HG03460 (cell line): Measurements from ENCODE around the gene CETN1.

Experiments
- ATAC-seq: cut with Tn5 transposase; IDR thresholded peaks from one replicate; pipeline ENCODE4 v1.9.1; 2021; ENCODE audit not compliant: unreplicated experiment

The CETN1 gene

DNA sequence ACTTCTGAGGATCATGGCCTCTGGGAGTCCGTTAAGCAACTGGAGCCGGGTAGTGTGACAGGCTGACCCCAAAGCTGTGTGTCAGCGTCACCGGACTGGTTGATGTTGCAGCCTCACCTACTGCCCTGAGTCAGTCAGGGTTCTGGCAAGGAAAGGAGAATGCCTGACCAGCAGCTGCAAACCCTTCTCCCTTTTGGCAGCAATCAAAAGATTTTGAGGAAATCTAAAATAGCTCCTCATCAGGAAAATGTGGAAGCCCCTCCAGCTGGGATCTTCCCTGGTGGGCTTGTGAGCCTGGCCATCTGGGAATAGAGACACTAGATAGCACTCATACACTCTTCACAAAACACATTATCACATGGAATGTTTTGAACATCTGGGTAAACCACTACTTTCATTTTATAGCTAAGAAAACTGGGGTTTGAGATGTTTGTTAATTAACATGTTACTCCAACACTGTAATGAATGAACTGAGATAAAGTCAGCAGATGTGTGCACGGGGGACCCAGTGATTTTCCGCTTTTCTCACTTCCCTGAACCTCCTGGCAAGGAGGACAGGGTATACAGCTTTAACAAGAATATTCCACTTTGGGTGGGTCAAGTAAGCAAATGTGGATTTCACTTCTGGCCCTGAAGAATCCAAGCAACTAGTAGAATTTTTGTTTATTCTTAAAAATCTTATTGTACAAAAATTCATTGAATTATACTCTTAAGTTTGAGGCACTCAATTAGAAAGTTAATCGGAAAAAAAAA, 41.3 kb downstream of the CETN1 start:
- ATAC-seq: no peak

DNA sequence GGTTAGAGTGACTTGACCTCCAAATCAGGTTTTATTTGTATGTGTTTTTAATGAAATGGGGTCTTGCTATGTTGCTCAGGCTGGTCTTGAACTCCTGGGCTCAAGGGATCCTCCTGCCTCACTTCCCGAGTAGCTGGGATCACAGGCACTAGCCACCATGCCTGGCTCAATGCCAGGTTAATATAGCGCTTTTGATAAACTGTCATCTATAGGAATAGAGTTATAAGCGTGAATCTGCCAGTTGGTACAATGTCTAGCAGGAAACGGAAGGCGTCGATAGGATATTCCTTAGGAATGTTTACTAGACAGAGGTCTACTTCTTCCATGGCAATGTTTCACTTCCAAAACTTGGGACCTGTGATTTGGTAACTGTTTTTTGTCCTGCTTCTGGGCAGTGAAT, 42.1 kb downstream of the CETN1 start:
- no peak for ATAC-seq

DNA sequence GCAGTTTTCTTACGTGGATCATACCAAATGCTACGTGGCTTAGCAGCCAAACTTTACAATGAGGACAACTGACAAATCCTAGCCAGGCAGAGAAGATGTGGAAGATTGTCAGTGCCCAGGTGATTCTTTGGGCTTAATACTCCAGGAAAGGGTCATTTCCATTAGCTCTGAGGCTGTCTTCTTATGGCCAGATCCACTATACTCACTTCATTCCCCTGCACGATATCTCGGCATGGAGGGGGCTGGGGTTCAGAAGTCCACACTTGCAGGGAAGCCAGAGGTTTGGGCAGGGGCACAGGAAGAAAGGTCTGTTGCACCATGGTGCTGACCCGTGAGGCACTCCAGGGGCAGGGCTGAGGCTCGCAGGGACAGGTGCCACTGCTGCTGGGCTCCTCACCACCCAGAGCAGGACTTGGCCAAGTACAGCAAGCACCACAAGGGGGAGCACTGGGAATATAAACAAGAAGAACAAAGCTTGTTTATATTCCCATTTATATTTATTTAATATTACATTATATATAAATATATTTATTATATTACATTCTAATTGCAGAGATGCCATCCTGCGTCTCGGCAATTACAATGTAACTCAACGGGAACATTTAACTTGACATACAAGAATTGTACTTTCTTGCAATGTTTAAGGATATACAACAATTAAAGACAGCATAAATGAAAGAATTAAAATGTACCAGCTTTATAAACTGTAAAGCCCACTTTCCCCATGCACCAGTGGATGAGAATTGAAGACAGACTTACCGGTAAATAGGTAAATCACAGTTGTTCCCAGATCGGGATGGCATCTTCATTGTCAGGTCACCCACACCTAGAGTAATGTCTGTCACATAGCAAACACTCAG, 43.8 kb downstream of the CETN1 start:
- peak; percentile 68 for ATAC-seq

DNA sequence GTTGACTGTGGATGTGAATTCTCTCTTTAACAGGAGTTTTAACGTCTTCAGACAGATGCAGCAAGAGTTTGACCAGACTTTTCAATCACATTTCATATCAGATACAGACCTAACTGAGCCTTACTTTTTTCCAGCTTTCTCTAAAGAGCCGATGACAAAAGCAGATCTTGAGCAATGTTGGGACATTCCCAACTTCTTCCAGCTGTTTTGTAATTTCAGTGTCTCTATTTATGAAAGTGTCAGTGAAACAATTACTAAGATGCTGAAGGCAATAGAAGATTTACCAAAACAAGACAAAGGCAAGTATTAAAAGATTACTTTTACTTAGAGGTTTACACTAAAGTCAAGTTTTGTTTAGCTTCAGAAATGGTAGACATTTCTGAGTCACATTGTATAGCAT, 47.1 kb downstream of the CETN1 start:
- no peak for ATAC-seq

DNA sequence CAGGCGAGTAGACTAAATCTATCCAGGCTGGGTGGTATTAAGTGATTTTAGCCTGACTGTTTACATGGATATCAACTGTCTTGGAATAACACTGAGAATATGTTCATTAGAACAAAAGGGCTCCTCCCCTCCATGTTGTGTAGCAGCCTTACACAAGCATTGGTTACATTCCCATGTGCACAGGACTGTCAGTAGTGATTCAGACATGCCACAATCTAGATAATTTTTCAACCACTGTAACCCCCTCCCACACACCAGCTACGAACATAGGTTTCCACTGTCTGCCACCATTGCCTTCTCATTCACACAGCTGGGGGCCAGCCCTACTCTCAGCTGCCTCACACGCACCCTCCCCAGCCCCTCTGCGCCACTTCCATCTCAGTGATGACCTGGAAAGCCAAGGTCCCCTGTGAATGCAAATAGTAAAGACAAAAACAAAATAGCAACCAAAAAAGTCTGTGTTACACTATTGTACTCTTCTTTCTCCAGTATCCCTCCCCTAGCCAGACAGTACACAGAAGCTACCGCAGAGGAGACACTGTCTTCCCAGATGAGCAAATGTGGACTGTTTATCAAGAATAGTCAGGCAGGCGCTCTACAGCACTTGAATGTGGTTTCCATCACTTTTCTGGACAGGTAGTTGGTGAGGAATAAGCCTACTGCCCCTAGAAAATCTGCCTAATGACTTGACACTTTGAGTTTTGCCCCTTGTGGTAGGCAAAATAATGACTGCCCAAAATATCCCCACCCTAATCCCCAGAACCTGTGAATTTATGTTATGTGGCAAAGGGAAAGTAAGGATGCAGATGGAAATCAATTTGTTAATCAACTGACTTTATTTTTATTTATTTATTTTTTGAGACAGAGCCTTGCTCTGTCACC, 49.3 kb downstream of the CETN1 start:
- no peak for ATAC-seq

DNA sequence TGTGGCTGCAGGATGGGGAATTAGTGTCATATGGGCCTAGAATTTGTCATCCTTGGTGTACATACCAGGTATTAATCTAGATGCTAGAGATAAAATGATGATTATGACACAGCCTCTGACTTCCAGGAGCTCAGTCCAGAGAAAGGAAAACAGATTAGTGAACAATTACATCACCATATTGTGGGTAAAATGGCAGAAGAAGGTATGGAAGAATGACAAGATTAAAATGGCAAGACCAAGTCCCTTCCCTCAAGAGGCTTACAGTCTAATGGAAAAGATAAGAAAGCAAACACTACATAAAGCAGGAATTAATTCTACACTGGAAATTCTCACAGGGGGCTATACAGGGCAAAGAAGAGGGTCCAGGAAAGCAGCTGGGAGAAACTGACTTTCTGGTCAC, 51.4 kb downstream of the CETN1 start:
- ATAC-seq: no peak
